B cell (primary cell): ENCODE measurements around the gene EP400. TPM values are rescaled to one million over a fixed set of nuclear protein-coding genes. Genes with fewer than 3 reads are reported as not detected.
A peak's percentile ranks its signal among the peaks of the same experiment; 100 is the strongest.

Source experiments
- ATAC-seq: fragments of 200-7000 bp; cut with Tn5 transposase; one replicate; pipeline ENCODE4 v1.10.0; 2021; ENCODE audit warnings: low read depth, mild to moderate bottlenecking, moderate number of reproducible peaks, moderate library complexity
- CTCF ChIA-PET: fragments of 350-600 bp; sonication (Branson Sonifier 250); formaldehyde crosslinking; loops from one replicate; lab custom pipeline; 2021; ENCODE audit warnings: antibody characterized with exemption, inconsistent platforms; lab: Charles Lee
- POLR2A ChIA-PET: fragments of 350-600 bp; sonication (Branson Sonifier 250); formaldehyde crosslinking; loops from one replicate; lab custom pipeline; 2021; ENCODE audit warnings: antibody characterized with exemption; lab: Charles Lee
- DNase-seq: peaks from one replicate; pipeline ENCODE4 v3.0.0; 2013
- H2AFZ ChIP-seq: 2 replicates; pipeline ENCODE4 v1.6.1; 2012; ENCODE audit warnings: mild to moderate bottlenecking, low read depth, low read length; ENCODE audit not compliant: insufficient read depth, poor library complexity, severe bottlenecking
- H3K27ac ChIP-seq, 2 donors: 1 replicate in 1 of 2; 2 replicates in 1 of 2; pipeline ENCODE4 v1.5.1; 2012 to 2013; ENCODE audit warnings: low read length in 2 of 2, mild to moderate bottlenecking in 2 of 2, moderate library complexity in 1 of 2
- H3K27me3 ChIP-seq, 4 experiments: fragments of 200-600 bp in 1 of 4; sonication (generic) in 1 of 4; replicated peaks in 1 of 4; 1 replicate in 2 of 4; 2 replicates in 2 of 4; pipeline versions ENCODE4 v1.6.1 to v1.7.0; 2013 to 2016; ENCODE audit warnings: low read length in 3 of 4, mild to moderate bottlenecking in 2 of 4, mixed read lengths in 1 of 4, moderate library complexity in 1 of 4; ENCODE audit not compliant: insufficient read depth in 4 of 4, control insufficient read depth in 3 of 4; ENCODE audit errors: control extremely low read depth in 1 of 4
- H3K36me3 ChIP-seq, 2 experiments: replicated peaks in 1 of 2; 1 replicate in 1 of 2; 2 replicates in 1 of 2; pipeline versions ENCODE4 v1.6.1 to v1.7.1; 2013; ENCODE audit warnings: low read length in 1 of 2; ENCODE audit not compliant: insufficient read depth in 2 of 2, control insufficient read depth in 1 of 2; ENCODE audit errors: control extremely low read depth in 1 of 2, extremely low read depth in 1 of 2
- H3K4me1 ChIP-seq, 2 donors: fragments of 200-600 bp in 1 of 2; sonication (generic) in 1 of 2; 1 replicate in 1 of 2; 2 replicates in 1 of 2; pipeline versions ENCODE4 v1.5.1 to v1.6.1; 2013 to 2017; ENCODE audit warnings: low read length in 2 of 2; ENCODE audit not compliant: control insufficient read depth in 2 of 2, insufficient read depth in 2 of 2
- H3K4me2 ChIP-seq: replicated peaks from 2 replicates; pipeline ENCODE3; 2012; ENCODE audit warnings: mild to moderate bottlenecking, low read depth, low read length; ENCODE audit not compliant: poor library complexity, severe bottlenecking
- H3K4me3 ChIP-seq, 5 experiments: fragments of 200-600 bp in 1 of 5; sonication (generic) in 1 of 5; 1 replicate in 3 of 5; 2 replicates in 2 of 5; pipeline versions ENCODE4 v1.5.1 to v1.7.0; 2011 to 2016; ENCODE audit warnings: low read length in 4 of 5, mild to moderate bottlenecking in 4 of 5, low read depth in 2 of 5, control low read depth in 1 of 5, moderate library complexity in 1 of 5; ENCODE audit not compliant: insufficient read depth in 1 of 5; ENCODE audit errors: control extremely low read depth in 1 of 5, extremely low read depth in 1 of 5
- H3K79me2 ChIP-seq: fragments of 200-600 bp; sonication (generic); one replicate; pipeline ENCODE4 v1.6.0; 2016; ENCODE audit warnings: low read length; ENCODE audit not compliant: control insufficient read depth, insufficient read depth
- H3K9ac ChIP-seq: fragments of 200-600 bp; sonication (generic); 2 replicates; pipeline ENCODE4 v1.6.1; 2017; ENCODE audit warnings: mild to moderate bottlenecking, low read length, moderate library complexity
- H3K9me3 ChIP-seq, 3 donors: one replicate each; pipeline versions ENCODE4 v1.6.1 to v1.7.1; 2013; ENCODE audit warnings: low read length in 2 of 3; ENCODE audit not compliant: control insufficient read depth in 2 of 3, insufficient read depth in 1 of 3; ENCODE audit errors: control extremely low read depth in 1 of 3
- H4K20me1 ChIP-seq: 2 replicates; pipeline ENCODE4 v1.6.0; 2012; ENCODE audit warnings: mild to moderate bottlenecking, low read length; ENCODE audit not compliant: insufficient read depth, control insufficient read depth, poor library complexity, severe bottlenecking
- H3K27ac Mint-ChIP-seq: one replicate; pipeline ENCODE4 v1.8.0; 2021; ENCODE audit warnings: mixed read lengths
- H3K27me3 Mint-ChIP-seq: one replicate; pipeline ENCODE4 v1.8.0; 2021; ENCODE audit warnings: mixed read lengths
- H3K4me1 Mint-ChIP-seq: one replicate; pipeline ENCODE4 v1.8.0; 2021; ENCODE audit warnings: mixed read lengths
- H3K4me3 Mint-ChIP-seq: one replicate; pipeline ENCODE4 v1.8.0; 2021; ENCODE audit warnings: mixed read lengths
- H3K9me3 Mint-ChIP-seq: one replicate; pipeline ENCODE4 v1.8.0; 2022; ENCODE audit warnings: mixed read lengths; ENCODE audit not compliant: insufficient read depth
- EZH2 ChIP-seq: IDR thresholded peaks from 2 replicates; pipeline ENCODE4 v1.6.1; 2012; ENCODE audit warnings: borderline replicate concordance, low read depth, mild to moderate bottlenecking, moderate library complexity, low read length; ENCODE audit not compliant: insufficient read depth, poor library complexity, severe bottlenecking
- WGBS: methylation state at CpG from one replicate; pipeline ENCODE4 v1.1.5; 2013; ENCODE audit warnings: missing lambda C conversion rate; ENCODE audit not compliant: insufficient coverage; 5-methylcytosine and 5-hydroxymethylcytosine counted together
- intact Hi-C: fragments of 100-400 bp; cut with micrococcal nuclease; formaldehyde crosslinking; loops from one replicate; pipeline ENCODE4 v1.10.0; 2022
- polyA plus RNA-seq: library from polyadenylated mRNA; depleted of rRNA; stranded (reverse); fragments of >200 nt; gene quantifications from 2 replicates; pipeline ENCODE4 v1.2.3, GENCODE V29; 2012
- total RNA-seq, 2 donors: library from RNA; stranded (reverse); fragments of 120-200 nt in 1 of 2; gene quantifications; 1 replicate in 1 of 2; 2 replicates in 1 of 2; pipeline versions ENCODE4 v1.2.3 to v1.2.4, GENCODE V29; 2013 to 2022
- TF ChIP-seq, protein P1 (sequence below): fragments of 200-600 bp; IDR thresholded peaks from one replicate; pipeline ENCODE4 v1.8.0; 2022; ENCODE audit warnings: antibody characterized with exemption, mild to moderate bottlenecking

The EP400 gene
- total and polyA plus RNA-seq, 2 donors (not counting 1 experiment from before 2014, with no cell fraction given) = 17.3 to 82.2 TPM

DNA sequence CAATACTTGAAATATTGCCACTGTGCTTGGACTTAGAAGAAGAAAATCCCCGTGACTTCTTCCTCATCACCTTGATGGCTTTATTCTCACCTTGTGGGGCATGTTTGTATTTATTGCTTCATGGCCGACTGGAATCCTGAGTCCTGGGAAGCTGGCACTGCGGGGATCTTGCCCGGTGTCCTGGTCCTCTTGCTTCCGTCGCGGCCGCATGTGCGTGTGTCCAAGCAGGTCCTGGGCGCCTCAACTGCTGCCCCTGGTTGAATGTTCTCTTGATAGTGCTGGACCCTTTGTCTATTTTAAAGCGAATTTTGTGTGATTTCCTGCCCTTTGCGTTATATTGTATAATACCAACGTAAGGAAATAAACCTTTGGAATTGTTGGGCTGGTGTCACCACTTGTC is 27.0 kb upstream of the EP400 start:
- no peaks in the 10 kb centered on the region for H3K79me2 ChIP-seq
- Mint-ChIP-seq H3K9me3 (no peaks in the 10 kb centered on the region), H3K27me3 (no peaks in the 10 kb centered on the region), H3K4me3 (peak overlapping the region; percentile 5), H3K27ac (peak overlapping the region; percentile 27), H3K4me1 (peaks cover 35% of the 10 kb centered on the region)
- TF ChIP-seq, protein P1, sequence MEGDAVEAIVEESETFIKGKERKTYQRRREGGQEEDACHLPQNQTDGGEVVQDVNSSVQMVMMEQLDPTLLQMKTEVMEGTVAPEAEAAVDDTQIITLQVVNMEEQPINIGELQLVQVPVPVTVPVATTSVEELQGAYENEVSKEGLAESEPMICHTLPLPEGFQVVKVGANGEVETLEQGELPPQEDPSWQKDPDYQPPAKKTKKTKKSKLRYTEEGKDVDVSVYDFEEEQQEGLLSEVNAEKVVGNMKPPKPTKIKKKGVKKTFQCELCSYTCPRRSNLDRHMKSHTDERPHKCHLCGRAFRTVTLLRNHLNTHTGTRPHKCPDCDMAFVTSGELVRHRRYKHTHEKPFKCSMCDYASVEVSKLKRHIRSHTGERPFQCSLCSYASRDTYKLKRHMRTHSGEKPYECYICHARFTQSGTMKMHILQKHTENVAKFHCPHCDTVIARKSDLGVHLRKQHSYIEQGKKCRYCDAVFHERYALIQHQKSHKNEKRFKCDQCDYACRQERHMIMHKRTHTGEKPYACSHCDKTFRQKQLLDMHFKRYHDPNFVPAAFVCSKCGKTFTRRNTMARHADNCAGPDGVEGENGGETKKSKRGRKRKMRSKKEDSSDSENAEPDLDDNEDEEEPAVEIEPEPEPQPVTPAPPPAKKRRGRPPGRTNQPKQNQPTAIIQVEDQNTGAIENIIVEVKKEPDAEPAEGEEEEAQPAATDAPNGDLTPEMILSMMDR = no peak
- no peak for TF ChIP-seq EZH2
- no peak overlapping the region for H3K4me3 ChIP-seq
- H3K4me2 ChIP-seq = peak overlapping the region; percentile 76
- H3K4me1 ChIP-seq = peaks cover 27 to 39% of the 10 kb centered on the region in 2 donors
- ChIA-PET CTCF (interaction anchor here (1.1 kb wide), 1 partner anchor 9 kb away, joined by 3 read pairs; no protein-coding TSS in a partner anchor), POLR2A (interaction anchor here (1.9 kb wide), 1 partner anchor 27 kb away, joined by 7 read pairs; no protein-coding TSS in a partner anchor)
- no peak for DNase-seq
- H3K27ac ChIP-seq = peak overlapping the region; percentile 61 to 64
- no peak overlapping the region for H2AFZ ChIP-seq
- no peaks in the 10 kb centered on the region for H3K36me3 ChIP-seq
- intact Hi-C loops = loop anchor here (1.0 to 10.0 kb wide), 6 partner anchors 26 to 1048 kb away; partner anchors contain the start of genes EP400, MMP17 and RAN
- 93% methylated on average over 12 of the region's 13 CpGs for WGBS
- no peak overlapping the region for H3K9ac ChIP-seq
- no peaks in the 10 kb centered on the region for H3K27me3 ChIP-seq
- no peaks in the 10 kb centered on the region for H4K20me1 ChIP-seq
- no peak for ATAC-seq
- peaks cover 0 to 13% (median 0%) of the 10 kb centered on the region in 3 donors for H3K9me3 ChIP-seq

GRCh38 chr12:131923260-131923659 is 26.5 kb upstream of the EP400 start:
- H3K27me3 Mint-ChIP-seq = no peaks in the 10 kb centered on the region
- Histone ChIP-seq H3K27me3 (no peaks in the 10 kb centered on the region), H3K4me1 (peaks cover 31 to 44% of the 10 kb centered on the region in 2 donors), H3K9ac (peak overlapping the region; percentile 23), H4K20me1 (no peaks in the 10 kb centered on the region), H3K4me2 (peak overlapping the region; percentile 76), H3K36me3 (no peaks in the 10 kb centered on the region), H3K4me3 (peak overlapping the region in 3 of 5 experiments; percentile 15 to 33 (median 29)), H3K79me2 (no peaks in the 10 kb centered on the region), H3K27ac (peak overlapping the region; percentile 61 to 68), H3K9me3 (peaks cover 0 to 13% (median 0%) of the 10 kb centered on the region in 3 donors), H2AFZ (no peak overlapping the region)
- DNase-seq (peak; percentile 88), ATAC-seq (peak; percentile 81)
- WGBS = 19% methylated on average over 8 of the region's 11 CpGs
- TF ChIP-seq EZH2 = no peak
- TF ChIP-seq, protein P1 = no peak
- intact Hi-C loops = loop anchor here (1.0 to 10.0 kb wide), 6 partner anchors 26 to 1048 kb away; partner anchors contain the start of genes EP400, MMP17 and RAN
- H3K9me3 Mint-ChIP-seq = no peaks in the 10 kb centered on the region
- H3K27ac Mint-ChIP-seq = peak overlapping the region; percentile 78
- peak overlapping the region; percentile 76 for H3K4me3 Mint-ChIP-seq
- POLR2A ChIA-PET = interaction anchor here (0.6 to 1.9 kb wide), 3 partner anchors 27 to 140 kb away, joined by 4 to 9 read pairs (median 7); no protein-coding TSS in a partner anchor
- H3K4me1 Mint-ChIP-seq = peaks cover 39% of the 10 kb centered on the region
- CTCF ChIA-PET = interaction anchor here (0.7 to 1.6 kb wide), 4 partner anchors 10 to 147 kb away, joined by 3 to 4 read pairs (median 4); partner anchors contain the start of gene EP400
